Measurements from ENCODE around the gene NTN1.

- TF ChIP-seq CTCF (IDR thresholded peaks at IDR 0.05), result no peak
- TF ChIP-seq POLR2A (IDR thresholded peaks at IDR 0.05), result no peak
Measured at GRCh38 chr17:9098242-9098825, 77.0 kb downstream of the NTN1 start.
